ENCODE data around the gene LYPD6B. TPM values are rescaled to one million over a fixed set of nuclear protein-coding genes. Genes with fewer than 3 reads are reported as not detected.

Gene LYPD6B
- total and polyA plus RNA-seq, 2 donors (not counting 1 experiment from before 2014, with no cell fraction given): 1.5 to 2.7 TPM

GRCh38 chr2:149047118-149047517 lies 8.6 kb downstream of the LYPD6B start:
- intact Hi-C loops (cut with micrococcal nuclease): no loop called here

GRCh38 chr2:149049142-149049541 lies 10.6 kb downstream of the LYPD6B start:
- Histone ChIP-seq H3K9me3 (ENCODE audit: control extremely low read depth in 1 of 3, control insufficient read depth in 2 of 3, insufficient read depth in 1 of 3, low read length in 2 of 3) (peaks cover 0 to 8% (median 3%) of the 10 kb centered on the region in 3 donors), H2AFZ (ENCODE audit: insufficient read depth, low read depth, low read length, poor library complexity, severe bottlenecking) (no peak overlapping the region), H3K4me2 (replicated peaks; ENCODE audit: low read depth, low read length, poor library complexity, severe bottlenecking) (no peak overlapping the region), H3K9ac (ENCODE audit: low read length) (no peak overlapping the region), H3K27ac (ENCODE audit: low read length in 2 of 2) (no peak overlapping the region), H4K20me1 (ENCODE audit: control insufficient read depth, insufficient read depth, low read length, poor library complexity, severe bottlenecking) (no peaks in the 10 kb centered on the region), H3K4me1 (ENCODE audit: control insufficient read depth in 2 of 2, insufficient read depth in 2 of 2, low read length in 2 of 2) (no peaks in the 10 kb centered on the region), H3K36me3 (replicated peaks in 1 of 2; ENCODE audit: control extremely low read depth in 1 of 2, control insufficient read depth in 1 of 2, extremely low read depth in 1 of 2, insufficient read depth in 2 of 2, low read length in 1 of 2) (no peaks in the 10 kb centered on the region), H3K27me3 (replicated peaks in 1 of 4; ENCODE audit: control extremely low read depth in 1 of 4, control insufficient read depth in 3 of 4, insufficient read depth in 4 of 4, low read length in 3 of 4) (no peaks in the 10 kb centered on the region), H3K79me2 (ENCODE audit: control insufficient read depth, insufficient read depth, low read length) (no peaks in the 10 kb centered on the region), H3K4me3 (ENCODE audit: control extremely low read depth in 1 of 5, extremely low read depth in 1 of 5, insufficient read depth in 1 of 5, low read depth in 2 of 5, low read length in 4 of 5) (no peak overlapping the region)
- Mint-ChIP-seq H3K4me3 (no peak overlapping the region), H3K27me3 (peaks cover 7% of the 10 kb centered on the region), H3K4me1 (no peaks in the 10 kb centered on the region), H3K9me3 (ENCODE audit: insufficient read depth) (peaks cover 7% of the 10 kb centered on the region), H3K27ac (no peak overlapping the region)
- DNase-seq (no peak), ATAC-seq (ENCODE audit: low read depth) (no peak)
- 100% methylated on average over 1 of the region's 2 CpGs for WGBS (ENCODE audit: insufficient coverage)
- POLR2A ChIA-PET: no interaction called here
- CTCF ChIA-PET: interaction anchor here (1.2 to 1.5 kb wide), 2 partner anchors 9 to 11 kb away, joined by 5 read pairs; partner anchors contain the start of gene LYPD6B
- TF ChIP-seq CTCF (IDR thresholded peaks at IDR 0.05): no peak
- no peak for TF ChIP-seq EZH2 (IDR thresholded peaks at IDR 0.05; ENCODE audit: borderline replicate concordance, insufficient read depth, low read depth, low read length, poor library complexity, severe bottlenecking)
- intact Hi-C loops (cut with micrococcal nuclease): no loop called here

More at GRCh38 chr2:149047118-149047517, 8.6 kb downstream of the LYPD6B start:
- TF ChIP-seq CTCF (IDR thresholded peaks at IDR 0.05): no peak
- ATAC-seq (ENCODE audit: low read depth): no peak
- no peaks in the 10 kb centered on the region for H3K27me3 Mint-ChIP-seq
- no peaks in the 10 kb centered on the region for H4K20me1 ChIP-seq (ENCODE audit: control insufficient read depth, insufficient read depth, low read length, poor library complexity, severe bottlenecking)
- peaks cover 0 to 8% (median 3%) of the 10 kb centered on the region in 3 donors for H3K9me3 ChIP-seq (ENCODE audit: control extremely low read depth in 1 of 3, control insufficient read depth in 2 of 3, insufficient read depth in 1 of 3, low read length in 2 of 3)
- H3K27me3 ChIP-seq (replicated peaks in 1 of 4; ENCODE audit: control extremely low read depth in 1 of 4, control insufficient read depth in 3 of 4, insufficient read depth in 4 of 4, low read length in 3 of 4): no peaks in the 10 kb centered on the region
- H3K36me3 ChIP-seq (replicated peaks in 1 of 2; ENCODE audit: control extremely low read depth in 1 of 2, control insufficient read depth in 1 of 2, extremely low read depth in 1 of 2, insufficient read depth in 2 of 2, low read length in 1 of 2): no peaks in the 10 kb centered on the region
- no peaks in the 10 kb centered on the region for H3K4me1 ChIP-seq (ENCODE audit: control insufficient read depth in 2 of 2, insufficient read depth in 2 of 2, low read length in 2 of 2)
- H3K9me3 Mint-ChIP-seq (ENCODE audit: insufficient read depth): peaks cover 7% of the 10 kb centered on the region
- POLR2A ChIA-PET: no interaction called here
- H3K4me3 Mint-ChIP-seq: no peak overlapping the region
- CTCF ChIA-PET: interaction anchor here (1.0 kb wide), 1 partner anchor 29 kb away, joined by 4 read pairs; no protein-coding TSS in a partner anchor
- DNase-seq: no peak
- H3K4me3 ChIP-seq (ENCODE audit: control extremely low read depth in 1 of 5, extremely low read depth in 1 of 5, insufficient read depth in 1 of 5, low read depth in 2 of 5, low read length in 4 of 5): no peak overlapping the region
- H3K27ac Mint-ChIP-seq: no peak overlapping the region
- H3K4me2 ChIP-seq (replicated peaks; ENCODE audit: low read depth, low read length, poor library complexity, severe bottlenecking): no peak overlapping the region
- H3K79me2 ChIP-seq (ENCODE audit: control insufficient read depth, insufficient read depth, low read length): no peaks in the 10 kb centered on the region
- H2AFZ ChIP-seq (ENCODE audit: insufficient read depth, low read depth, low read length, poor library complexity, severe bottlenecking): no peak overlapping the region
- no peak overlapping the region for H3K9ac ChIP-seq (ENCODE audit: low read length)
- WGBS (ENCODE audit: insufficient coverage): 80% methylated on average over 1 of the region's 2 CpGs
- H3K27ac ChIP-seq (ENCODE audit: low read length in 2 of 2): no peak overlapping the region
- H3K4me1 Mint-ChIP-seq: no peaks in the 10 kb centered on the region

Measured in B cell (primary cell).